VCaP (cell line): Measurements from ENCODE around the gene MEN1.

Experiments used
- H3K27ac ChIP-seq: fragments of 450-650 bp; 2 replicates; pipeline ENCODE4 v1.5.1; 2017
- CTCF ChIP-seq: fragments of 450-650 bp; conservative IDR thresholded peaks from 2 replicates; pipeline ENCODE4 v1.5.1; 2017; ENCODE audit warnings: mild to moderate bottlenecking, moderate library complexity

The MEN1 gene

DNA sequence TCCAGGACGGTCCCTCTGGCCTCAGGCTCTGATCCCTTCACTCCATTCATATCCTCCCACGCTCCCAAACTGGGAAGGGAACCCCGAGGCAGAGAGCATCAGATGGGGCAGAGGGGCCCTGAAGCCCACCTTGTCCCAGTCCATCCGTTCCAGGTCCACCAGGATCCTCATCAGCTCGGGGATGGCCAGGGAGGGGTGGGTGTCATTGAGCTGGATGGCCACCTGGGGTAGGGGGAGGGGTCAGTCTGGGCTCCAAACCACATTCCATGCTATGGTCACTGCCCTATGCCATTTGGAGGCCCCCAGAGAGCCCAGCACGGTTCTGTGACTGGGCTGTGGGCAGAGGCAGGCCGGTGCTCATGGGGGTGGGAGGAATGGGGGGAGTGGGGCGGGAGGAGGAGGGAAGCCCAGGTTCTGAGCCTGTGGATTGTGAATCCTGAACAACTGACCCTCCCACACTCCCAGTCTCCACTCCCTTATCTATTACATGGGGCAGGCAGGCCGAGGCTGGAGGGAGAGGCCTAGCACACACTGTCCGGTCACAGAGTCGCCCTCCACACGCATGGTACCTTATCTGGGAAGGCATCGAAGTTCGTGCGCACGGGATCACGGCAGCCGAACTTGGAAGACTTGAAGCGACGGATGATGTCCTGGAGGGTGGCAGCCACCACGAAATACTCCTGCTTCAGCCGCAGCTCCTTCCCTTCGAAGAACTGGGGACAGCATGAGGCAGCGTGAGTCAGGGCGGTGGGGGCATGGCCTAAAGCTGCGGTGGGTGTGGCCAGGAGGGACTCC lies 56.0 kb downstream of the MEN1 start:
- TF ChIP-seq CTCF, result no peak
- H3K27ac ChIP-seq, result no peak overlapping the region
